Vagina (tissue), 2 donors: ENCODE results near the gene AARS2. TPM values are rescaled to one million over a fixed set of nuclear protein-coding genes. Genes with fewer than 3 reads are reported as not detected.

ENCODE experiments used
- DNase-seq, 2 donors: peaks; one replicate each; pipeline ENCODE4 v3.0.0-alpha.2; 2017; ENCODE audit errors: extremely low spot score in 2 of 2
- H3K27ac ChIP-seq: fragments of 200-600 bp; sonication (generic); one replicate; pipeline ENCODE4 v1.5.1; 2019
- H3K27me3 ChIP-seq: fragments of 200-600 bp; sonication (generic); one replicate; pipeline ENCODE4 v1.5.1; 2019
- H3K36me3 ChIP-seq, 2 donors: fragments of 200-600 bp; sonication (generic); one replicate each; pipeline ENCODE4 v1.5.1; 2017 to 2019
- H3K4me1 ChIP-seq: fragments of 200-600 bp; sonication (generic); one replicate; pipeline ENCODE4 v1.5.1; 2019
- H3K4me3 ChIP-seq, 2 donors: fragments of 200-600 bp; sonication (generic); 1 replicate in 1 of 2; 2 replicates in 1 of 2; pipeline ENCODE4 v1.5.1; 2016 to 2019
- H3K9me3 ChIP-seq: fragments of 200-600 bp; sonication (generic); one replicate; pipeline ENCODE4 v1.5.1; 2019
- POLR2A ChIP-seq, 2 donors: fragments of 450-650 bp; IDR thresholded peaks; one replicate each; pipeline ENCODE4 v1.6.1; 2017; ENCODE audit warnings: antibody characterized with exemption in 2 of 2, mild to moderate bottlenecking in 2 of 2, moderate library complexity in 2 of 2
- POLR2AphosphoS5 ChIP-seq, 2 donors: sonication (generic); formaldehyde crosslinking; IDR thresholded peaks; one replicate each; pipeline ENCODE4 v1.9.0; 2017; ENCODE audit warnings: antibody characterized with exemption in 2 of 2, mild to moderate bottlenecking in 2 of 2, low read depth in 1 of 2; ENCODE audit not compliant: insufficient read depth in 1 of 2
- intact Hi-C: fragments of 100-400 bp; cut with DNase I; formaldehyde crosslinking; loops from one replicate; pipeline ENCODE4 v1.15.1; 2023
- total RNA-seq: library from RNA; depleted of rRNA; stranded (reverse); fragments of >200 nt; gene quantifications from one replicate; pipeline ENCODE4 v1.2.3, GENCODE V29; 2016
- TF ChIP-seq, protein P1 (sequence below), 3 experiments: fragments of 450-650 bp in 2 of 3; fragments of 200-600 bp in 1 of 3; sonication (generic) in 1 of 3; IDR thresholded peaks; one replicate each; pipeline ENCODE4 v1.5.1; 2017 to 2019; ENCODE audit warnings: antibody characterized with exemption in 3 of 3, mild to moderate bottlenecking in 2 of 3, moderate library complexity in 2 of 3

AARS2 gene
- 13.3 TPM for total RNA-seq

DNA sequence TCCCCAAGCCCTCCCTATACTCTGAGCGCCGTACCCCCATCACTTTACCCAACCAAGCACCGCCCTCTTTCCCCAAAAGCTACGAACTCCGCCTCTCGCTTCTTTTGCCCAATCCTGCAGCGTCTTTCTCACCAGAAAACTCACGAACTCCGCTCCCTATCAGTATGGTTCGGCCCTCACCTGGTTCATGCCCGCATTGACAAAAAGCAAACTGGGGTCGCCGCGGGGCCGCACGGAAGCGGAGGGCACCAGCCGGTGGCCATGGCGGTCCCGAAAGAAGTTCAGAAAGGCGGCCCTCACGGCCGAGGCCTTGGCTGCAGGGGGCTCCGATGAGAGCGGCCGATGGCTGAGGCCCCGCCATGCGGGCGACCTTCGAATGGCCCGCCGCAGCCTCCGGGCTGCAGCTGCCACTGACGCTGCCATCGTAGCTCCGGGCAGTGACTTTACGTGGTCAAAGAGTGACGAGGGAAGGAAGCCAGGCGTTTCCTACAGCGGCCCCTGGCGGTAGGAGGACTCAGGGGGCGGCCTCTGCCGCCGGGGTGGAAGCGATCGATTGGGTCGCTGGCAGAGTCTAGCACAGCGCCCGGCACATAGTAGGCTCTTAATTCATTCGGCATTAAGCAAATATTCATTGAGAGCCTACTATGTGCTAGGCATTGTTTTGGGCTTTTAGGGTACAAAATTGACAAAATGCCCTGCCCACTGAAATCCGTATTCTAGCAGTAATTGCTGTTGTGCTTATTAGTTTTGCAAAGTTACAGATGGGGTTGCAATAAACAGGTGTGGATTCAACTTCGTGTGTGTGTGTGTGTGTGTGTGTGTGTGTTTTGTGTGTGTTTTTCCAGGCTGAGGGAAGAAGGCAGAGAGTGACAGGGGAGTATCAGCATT is at the start of gene AARS2:
TSS of gene AARS2 (minus strand) at position 447 of the 888 bp plus-strand sequence. CDS start at position 423, 24 bp downstream.
- intact Hi-C loops, result no loop called here
- no peak for TF ChIP-seq POLR2A (IDR thresholded peaks at IDR 0.05)
- TF ChIP-seq POLR2AphosphoS5 (IDR thresholded peaks at IDR 0.05; ENCODE audit: insufficient read depth in 1 of 2, low read depth in 1 of 2), result peak; percentile 78
- TF ChIP-seq, protein P1, sequence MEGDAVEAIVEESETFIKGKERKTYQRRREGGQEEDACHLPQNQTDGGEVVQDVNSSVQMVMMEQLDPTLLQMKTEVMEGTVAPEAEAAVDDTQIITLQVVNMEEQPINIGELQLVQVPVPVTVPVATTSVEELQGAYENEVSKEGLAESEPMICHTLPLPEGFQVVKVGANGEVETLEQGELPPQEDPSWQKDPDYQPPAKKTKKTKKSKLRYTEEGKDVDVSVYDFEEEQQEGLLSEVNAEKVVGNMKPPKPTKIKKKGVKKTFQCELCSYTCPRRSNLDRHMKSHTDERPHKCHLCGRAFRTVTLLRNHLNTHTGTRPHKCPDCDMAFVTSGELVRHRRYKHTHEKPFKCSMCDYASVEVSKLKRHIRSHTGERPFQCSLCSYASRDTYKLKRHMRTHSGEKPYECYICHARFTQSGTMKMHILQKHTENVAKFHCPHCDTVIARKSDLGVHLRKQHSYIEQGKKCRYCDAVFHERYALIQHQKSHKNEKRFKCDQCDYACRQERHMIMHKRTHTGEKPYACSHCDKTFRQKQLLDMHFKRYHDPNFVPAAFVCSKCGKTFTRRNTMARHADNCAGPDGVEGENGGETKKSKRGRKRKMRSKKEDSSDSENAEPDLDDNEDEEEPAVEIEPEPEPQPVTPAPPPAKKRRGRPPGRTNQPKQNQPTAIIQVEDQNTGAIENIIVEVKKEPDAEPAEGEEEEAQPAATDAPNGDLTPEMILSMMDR (IDR thresholded peaks at IDR 0.05), result peak; percentile 86 to 94 (median 86)
- peak within 1 kb of the TSS; percentile 84 to 100 for H3K4me3 ChIP-seq
- H3K27ac ChIP-seq, result peak within 1 kb of the TSS; percentile 84
- DNase-seq, result no peak
- H3K4me1 ChIP-seq, result peaks cover 15% of the 10 kb centered on the region
- H3K27me3 ChIP-seq, result no peaks in the 10 kb centered on the region
- H3K36me3 ChIP-seq, result peaks cover 0 to 31% of the 10 kb centered on the region in 2 donors
- H3K9me3 ChIP-seq, result no peaks in the 10 kb centered on the region

DNA sequence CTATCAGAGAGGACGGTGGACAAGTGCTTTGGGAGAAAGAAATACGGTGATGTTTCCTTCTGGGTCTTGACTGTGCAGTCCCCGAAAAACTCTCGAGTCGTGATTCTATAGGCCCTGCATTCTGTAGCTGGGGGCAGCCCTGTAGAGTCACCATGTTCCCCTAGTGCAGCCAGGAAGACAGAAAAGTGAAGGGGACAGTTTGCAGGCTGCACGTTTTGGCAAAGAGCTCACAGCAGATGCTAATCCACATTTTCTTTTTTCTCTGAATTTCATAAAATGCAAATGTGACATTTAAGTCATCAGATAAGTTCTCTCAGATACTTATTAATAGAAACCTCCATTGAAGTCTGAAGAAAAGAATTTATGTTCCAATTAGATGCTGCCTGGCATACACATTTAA is 48.8 kb upstream of the AARS2 start:
- no peak for DNase-seq

DNA sequence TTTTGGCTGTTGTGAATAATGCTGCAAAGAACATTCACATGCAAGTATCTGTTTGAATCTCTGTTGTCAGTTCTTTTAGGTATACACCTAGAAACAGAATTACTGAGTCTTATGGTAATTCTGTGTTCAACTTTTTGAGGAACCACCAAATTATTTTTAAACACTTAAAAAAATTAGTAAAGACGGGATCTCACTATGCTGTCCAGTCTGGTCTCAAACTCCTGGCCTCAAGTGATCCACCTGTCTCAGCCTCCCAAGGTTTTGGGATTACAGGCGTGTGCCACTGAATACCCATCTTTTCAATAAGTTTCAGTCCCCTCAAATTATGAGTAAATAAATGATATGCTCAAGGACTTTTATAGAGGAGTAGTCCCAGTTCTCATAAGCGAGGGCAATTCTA is 46.8 kb upstream of the AARS2 start:
- Histone ChIP-seq H3K9me3 (no peaks in the 10 kb centered on the region), H3K36me3 (no peaks in the 10 kb centered on the region), H3K4me3 (no peak overlapping the region), H3K4me1 (no peaks in the 10 kb centered on the region), H3K27me3 (no peaks in the 10 kb centered on the region), H3K27ac (no peak overlapping the region)
- intact Hi-C loops, result no loop called here
- no peak for TF ChIP-seq POLR2AphosphoS5 (IDR thresholded peaks at IDR 0.05; ENCODE audit: insufficient read depth in 1 of 2, low read depth in 1 of 2)
- TF ChIP-seq, protein P1 (IDR thresholded peaks at IDR 0.05), result no peak
- no peak for TF ChIP-seq POLR2A (IDR thresholded peaks at IDR 0.05)
- no peak for DNase-seq

More for the DNA sequence above, 48.8 kb upstream of the AARS2 start:
- Histone ChIP-seq H3K27me3 (no peaks in the 10 kb centered on the region), H3K4me1 (no peaks in the 10 kb centered on the region), H3K36me3 (no peaks in the 10 kb centered on the region), H3K9me3 (no peaks in the 10 kb centered on the region), H3K4me3 (no peak overlapping the region), H3K27ac (no peak overlapping the region)
- TF ChIP-seq, protein P1 (IDR thresholded peaks at IDR 0.05), result no peak
- TF ChIP-seq POLR2AphosphoS5 (IDR thresholded peaks at IDR 0.05; ENCODE audit: insufficient read depth in 1 of 2, low read depth in 1 of 2) (no peak), POLR2A (IDR thresholded peaks at IDR 0.05) (no peak)
- intact Hi-C loops, result no loop called here

DNA sequence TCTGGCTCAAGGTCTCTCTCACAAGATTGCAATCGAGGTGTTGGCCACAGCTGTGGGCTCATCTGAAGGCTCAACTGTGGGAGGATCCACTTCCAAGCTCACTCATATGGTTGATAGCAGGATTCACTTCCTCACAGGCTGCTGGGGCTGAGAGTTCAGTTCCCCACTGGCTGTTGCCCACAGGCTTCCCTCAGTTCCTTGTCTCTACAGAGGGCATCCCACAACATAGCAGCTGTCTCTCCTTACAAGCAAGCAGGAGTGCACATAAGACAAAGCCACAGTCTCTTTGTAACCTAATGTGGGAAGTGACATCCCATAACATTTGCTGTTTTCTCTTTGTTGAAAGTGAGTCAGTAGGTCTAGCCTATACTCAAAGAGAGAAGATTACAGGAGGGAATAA is 43.3 kb upstream of the AARS2 start:
- no peak for DNase-seq
- no peaks in the 10 kb centered on the region for H3K4me1 ChIP-seq
- no peaks in the 10 kb centered on the region for H3K36me3 ChIP-seq
- H3K27me3 ChIP-seq, result no peaks in the 10 kb centered on the region
- TF ChIP-seq, protein P1 (IDR thresholded peaks at IDR 0.05), result no peak
- TF ChIP-seq POLR2AphosphoS5 (IDR thresholded peaks at IDR 0.05; ENCODE audit: insufficient read depth in 1 of 2, low read depth in 1 of 2) (no peak), POLR2A (IDR thresholded peaks at IDR 0.05) (no peak)
- no peaks in the 10 kb centered on the region for H3K9me3 ChIP-seq
- intact Hi-C loops, result no loop called here
- H3K27ac ChIP-seq, result no peak overlapping the region
- no peak overlapping the region for H3K4me3 ChIP-seq

DNA sequence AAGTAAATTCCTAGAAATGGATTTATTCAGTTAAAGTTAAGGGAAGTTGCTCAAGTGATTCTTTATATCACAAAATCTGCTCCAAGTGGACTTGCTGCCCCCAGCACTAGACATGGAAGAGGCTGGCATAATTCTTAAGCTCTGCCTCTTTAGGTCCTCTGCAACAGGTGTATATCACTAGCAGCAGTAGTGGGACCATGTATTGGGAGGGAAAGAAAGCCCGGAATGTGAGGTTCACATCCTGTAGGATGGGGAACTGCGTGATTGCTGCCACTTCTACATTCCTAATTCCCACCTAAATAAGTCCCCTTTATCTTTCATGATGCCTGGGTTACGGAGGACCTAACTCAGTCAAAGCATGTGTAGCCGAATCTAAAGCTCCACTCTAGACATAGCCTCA is 42.5 kb upstream of the AARS2 start:
- intact Hi-C loops, result no loop called here
- H3K36me3 ChIP-seq, result no peaks in the 10 kb centered on the region
- no peak for TF ChIP-seq POLR2AphosphoS5 (IDR thresholded peaks at IDR 0.05; ENCODE audit: insufficient read depth in 1 of 2, low read depth in 1 of 2)
- TF ChIP-seq POLR2A (IDR thresholded peaks at IDR 0.05), result no peak
- TF ChIP-seq, protein P1 (IDR thresholded peaks at IDR 0.05), result no peak

More for the DNA sequence above, 42.5 kb upstream of the AARS2 start:
- DNase-seq, result no peak
- no peaks in the 10 kb centered on the region for H3K9me3 ChIP-seq
- no peaks in the 10 kb centered on the region for H3K27me3 ChIP-seq
- no peaks in the 10 kb centered on the region for H3K4me1 ChIP-seq
- H3K27ac ChIP-seq, result no peak overlapping the region
- H3K4me3 ChIP-seq, result no peak overlapping the region
